HG03095 (cell line): ENCODE measurements around the gene CCDC197.

Experiments
- ATAC-seq: cut with Tn5 transposase; IDR thresholded peaks from one replicate; pipeline ENCODE4 v1.9.1; 2021; ENCODE audit warnings: moderate library complexity; ENCODE audit not compliant: unreplicated experiment

The CCDC197 gene

GRCh38 chr14:93960774-93961438, 36.2 kb upstream of the CCDC197 start:
- no peak for ATAC-seq

GRCh38 chr14:93961620-93962019, 35.5 kb upstream of the CCDC197 start:
- ATAC-seq = no peak

- ATAC-seq = peak; percentile 46
Measured at GRCh38 chr14:93962701-93963601, 34.1 kb upstream of the CCDC197 start.

GRCh38 chr14:93963692-93964091, 33.4 kb upstream of the CCDC197 start:
- no peak for ATAC-seq

GRCh38 chr14:93964281-93964680, 32.8 kb upstream of the CCDC197 start:
- ATAC-seq = no peak

- no peak for ATAC-seq
Measured at GRCh38 chr14:93964820-93965286, 32.2 kb upstream of the CCDC197 start.

GRCh38 chr14:93965287-93965821, 31.7 kb upstream of the CCDC197 start:
- ATAC-seq = no peak

GRCh38 chr14:93965946-93966474, 31.1 kb upstream of the CCDC197 start:
- ATAC-seq = no peak

GRCh38 chr14:93967637-93968250, 29.4 kb upstream of the CCDC197 start:
- peak; percentile 48 for ATAC-seq

GRCh38 chr14:93969082-93969828, 27.8 kb upstream of the CCDC197 start:
- ATAC-seq = no peak

GRCh38 chr14:93970585-93970964, 26.5 kb upstream of the CCDC197 start:
- ATAC-seq = no peak

- ATAC-seq = peak; percentile 28
Measured at GRCh38 chr14:93970965-93971634, 26.0 kb upstream of the CCDC197 start.

GRCh38 chr14:93971635-93972027, 25.5 kb upstream of the CCDC197 start:
- ATAC-seq = no peak

GRCh38 chr14:93972618-93973205, 24.4 kb upstream of the CCDC197 start:
- ATAC-seq = no peak

GRCh38 chr14:93973607-93974006, 23.5 kb upstream of the CCDC197 start:
- no peak for ATAC-seq

GRCh38 chr14:93974299-93974698, 22.8 kb upstream of the CCDC197 start:
- no peak for ATAC-seq

- ATAC-seq = no peak
Measured at GRCh38 chr14:93974833-93975232, 22.3 kb upstream of the CCDC197 start.

- peak; percentile 79 for ATAC-seq
Measured at GRCh38 chr14:93975791-93976476, 21.2 kb upstream of the CCDC197 start.

GRCh38 chr14:93976477-93977057, 20.5 kb upstream of the CCDC197 start, which contains the start of gene ASB2:
ASB2 (minus strand) TSS chr14:93976570; CDS start chr14:93964539, 12,031 bp downstream.
- peak; percentile 11 for ATAC-seq
